Gastrocnemius medialis (tissue), 4 donors: ENCODE measurements around the gene KDM4C.

Experiments
- CTCF ChIP-seq, 5 experiments: fragments of 450-650 bp in 3 of 5; fragments of 200-600 bp in 2 of 5; sonication (generic) in 2 of 5; IDR thresholded peaks in 4 of 5; conservative IDR thresholded peaks in 1 of 5; 1 replicate in 4 of 5; 2 replicates in 1 of 5; pipeline ENCODE4 v1.5.1; 2016 to 2019; ENCODE audit warnings: antibody characterized with exemption in 5 of 5, mild to moderate bottlenecking in 3 of 5, moderate library complexity in 3 of 5
- POLR2A ChIP-seq, 2 donors: fragments of 450-650 bp; IDR thresholded peaks; one replicate each; pipeline ENCODE4 v1.6.1; 2017; ENCODE audit warnings: antibody characterized with exemption in 2 of 2, mild to moderate bottlenecking in 2 of 2, moderate library complexity in 2 of 2

GRCh38 chr9:6822696-6823095 is 64.9 kb downstream of the KDM4C start:
- TF ChIP-seq POLR2A (IDR thresholded peaks at IDR 0.05), result no peak
- no peak for TF ChIP-seq CTCF (IDR thresholded peaks at IDR 0.05 in 4 of 5, conservative IDR thresholded peaks at IDR 0.05 in 1 of 5)
